ENCODE results near the gene EIF2AK2. TPM values are rescaled to one million over a fixed set of nuclear protein-coding genes. Genes with fewer than 3 reads are reported as not detected.
"Not testable (repeated sequence)": the region's sequence is repeated elsewhere in the genome, so short reads cannot be mapped to it uniquely, and the experiment has no call there.

Gene EIF2AK2
- total RNA-seq, 4 donors from 2014 or later = 23.7 to 28.4 (median 27.8) TPM

DNA sequence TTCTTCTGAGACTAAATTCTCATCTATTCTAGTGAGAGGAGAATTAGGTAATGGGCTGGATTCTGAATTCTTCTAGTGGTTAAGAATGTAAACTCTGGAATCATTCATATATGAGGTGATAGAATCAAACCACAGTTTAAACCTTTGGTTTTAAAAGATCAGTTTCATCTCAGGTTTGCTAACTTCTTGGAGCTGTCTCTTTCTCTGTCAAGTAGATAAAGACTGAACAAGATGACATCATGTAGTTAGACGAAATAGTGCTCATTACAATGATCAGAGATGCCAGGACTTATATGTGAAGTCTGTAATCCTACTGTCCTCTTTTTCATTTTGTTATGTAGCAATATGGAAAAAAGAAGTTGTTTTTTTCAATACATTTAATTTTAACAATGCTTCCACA, 44.4 kb upstream of the EIF2AK2 start:
- DNase-seq (ENCODE audit: extremely low spot score) = no peak
- Histone ChIP-seq H3K4me1 (peaks cover 12 to 25% (median 22%) of the 10 kb centered on the region in 4 donors), H3K4me3 (no peak overlapping the region), H3K9me3 (peaks cover 0 to 7% (median 4%) of the 10 kb centered on the region in 4 donors), H3K27me3 (no peaks in the 10 kb centered on the region), H3K27ac (replicated peaks in 1 of 4) (no peak overlapping the region), H3K36me3 (peaks cover 28 to 64% (median 58%) of the 10 kb centered on the region in 4 donors)
- TF ChIP-seq EP300 (IDR thresholded peaks at IDR 0.05) (no peak), POLR2AphosphoS5 (IDR thresholded peaks at IDR 0.05) (no peak), POLR2A (IDR thresholded peaks at IDR 0.05; ENCODE audit: low read depth) (no peak)
- TF ChIP-seq, protein P1, sequence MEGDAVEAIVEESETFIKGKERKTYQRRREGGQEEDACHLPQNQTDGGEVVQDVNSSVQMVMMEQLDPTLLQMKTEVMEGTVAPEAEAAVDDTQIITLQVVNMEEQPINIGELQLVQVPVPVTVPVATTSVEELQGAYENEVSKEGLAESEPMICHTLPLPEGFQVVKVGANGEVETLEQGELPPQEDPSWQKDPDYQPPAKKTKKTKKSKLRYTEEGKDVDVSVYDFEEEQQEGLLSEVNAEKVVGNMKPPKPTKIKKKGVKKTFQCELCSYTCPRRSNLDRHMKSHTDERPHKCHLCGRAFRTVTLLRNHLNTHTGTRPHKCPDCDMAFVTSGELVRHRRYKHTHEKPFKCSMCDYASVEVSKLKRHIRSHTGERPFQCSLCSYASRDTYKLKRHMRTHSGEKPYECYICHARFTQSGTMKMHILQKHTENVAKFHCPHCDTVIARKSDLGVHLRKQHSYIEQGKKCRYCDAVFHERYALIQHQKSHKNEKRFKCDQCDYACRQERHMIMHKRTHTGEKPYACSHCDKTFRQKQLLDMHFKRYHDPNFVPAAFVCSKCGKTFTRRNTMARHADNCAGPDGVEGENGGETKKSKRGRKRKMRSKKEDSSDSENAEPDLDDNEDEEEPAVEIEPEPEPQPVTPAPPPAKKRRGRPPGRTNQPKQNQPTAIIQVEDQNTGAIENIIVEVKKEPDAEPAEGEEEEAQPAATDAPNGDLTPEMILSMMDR (IDR thresholded peaks at IDR 0.05) = no peak
- 81% methylated on average over 1 of the region's 1 CpG for WGBS
- intact Hi-C loops (cut with DNase I) = no loop called here

DNA sequence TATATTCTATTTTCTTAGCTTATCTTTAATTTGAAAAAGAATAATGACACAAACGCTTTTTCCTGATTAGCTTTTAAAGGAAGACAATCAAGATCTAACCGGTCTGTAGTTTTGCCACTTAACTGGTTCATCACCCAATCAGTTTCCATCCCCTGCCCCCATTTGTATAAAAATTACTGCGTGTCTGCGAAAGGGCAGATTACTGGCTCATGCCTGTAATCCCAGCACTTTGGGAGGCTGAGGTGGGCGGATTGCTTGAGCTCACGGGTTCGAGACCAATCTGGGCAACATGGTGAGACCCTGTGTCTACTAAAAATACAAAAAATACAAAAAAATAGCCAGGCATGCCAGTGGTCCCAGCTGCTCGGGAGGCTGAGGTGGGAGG, 41.9 kb upstream of the EIF2AK2 start:
- Histone ChIP-seq H3K27ac (replicated peaks in 1 of 4) (no peak overlapping the region), H3K36me3 (peaks cover 23 to 39% (median 32%) of the 10 kb centered on the region in 4 donors), H3K4me3 (no peak overlapping the region), H3K4me1 (peaks cover 12 to 30% (median 23%) of the 10 kb centered on the region in 4 donors), H3K27me3 (no peaks in the 10 kb centered on the region), H3K9me3 (peaks cover 0 to 3% (median 3%) of the 10 kb centered on the region in 4 donors)
- DNase-seq (ENCODE audit: extremely low spot score) = no peak
- 94% methylated on average over 8 of the region's 8 CpGs for WGBS
- TF ChIP-seq POLR2AphosphoS5 (IDR thresholded peaks at IDR 0.05) (no peak), POLR2A (IDR thresholded peaks at IDR 0.05; ENCODE audit: low read depth) (no peak)
- TF ChIP-seq, protein P1 (IDR thresholded peaks at IDR 0.05) = no peak
- intact Hi-C loops (cut with DNase I) = loop anchor here (5.0 kb wide), 1 partner anchor 34 kb away; the partner anchor contains the start of genes CEBPZ and NDUFAF7

DNA sequence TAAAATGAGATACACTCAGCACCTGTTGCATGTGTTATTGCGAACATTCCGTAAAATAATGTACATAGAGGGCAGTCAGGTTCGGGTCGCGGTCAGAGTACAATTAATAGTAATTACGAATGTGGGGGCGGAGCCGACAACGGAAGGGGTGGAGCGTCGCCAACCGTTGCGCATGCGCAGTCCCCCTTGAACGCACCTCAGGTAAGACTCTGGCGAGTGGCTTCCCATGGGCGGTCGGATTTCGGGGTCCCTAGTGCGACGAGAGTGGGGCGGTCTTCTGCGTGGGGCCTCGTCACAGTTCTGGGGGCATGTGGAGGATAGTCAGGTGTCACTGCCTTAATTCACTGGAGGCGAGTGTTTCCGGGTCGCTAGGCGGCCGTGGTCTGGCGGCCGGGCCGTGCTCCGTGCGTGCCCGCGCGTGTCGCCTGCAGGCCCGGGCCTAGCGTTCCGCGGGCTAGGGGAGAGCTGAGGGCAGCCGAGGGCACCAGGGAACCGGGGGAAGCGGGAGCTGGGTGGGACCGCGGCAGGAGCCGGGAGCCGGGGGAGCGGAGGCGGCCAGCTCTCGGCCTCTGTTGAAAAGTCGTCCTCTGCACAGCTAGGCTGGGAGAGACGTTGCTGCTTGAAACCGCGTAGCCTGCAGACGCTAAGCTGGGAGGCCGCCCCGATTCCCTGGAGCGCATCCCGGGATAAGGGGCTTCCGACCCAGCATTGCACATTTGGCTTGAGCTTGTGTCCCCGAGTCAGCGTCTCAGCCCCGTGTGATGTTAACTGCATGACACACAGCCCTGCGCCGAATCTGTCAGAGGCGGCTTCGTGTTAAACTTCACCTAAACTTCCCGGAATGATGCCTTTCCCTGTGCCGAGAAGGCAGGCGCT, 39.8 kb upstream of the EIF2AK2 start, which contains the start of gene CEBPZOS:
Gene CEBPZOS (plus strand): TSS at position 177 of the 876 bp plus-strand sequence. CDS start 3,209 bp downstream, outside the sequence.
- TF ChIP-seq POLR2AphosphoS5 (IDR thresholded peaks at IDR 0.05) (peak; percentile 89 to 94), EP300 (IDR thresholded peaks at IDR 0.05) (no peak), POLR2A (IDR thresholded peaks at IDR 0.05; ENCODE audit: low read depth) (peak; percentile 53)
- TF ChIP-seq, protein P1 (IDR thresholded peaks at IDR 0.05) = no peak
- Histone ChIP-seq H3K4me1 (peaks cover 12 to 30% (median 23%) of the 10 kb centered on the region in 4 donors), H3K27me3 (no peaks in the 10 kb centered on the region), H3K4me3 (peak within 1 kb of the TSS; percentile 81 to 90 (median 85)), H3K9me3 (no peaks in the 10 kb centered on the region), H3K27ac (replicated peaks in 1 of 4) (peak within 1 kb of the TSS; percentile 87 to 95 (median 92)), H3K36me3 (peaks cover 11 to 18% (median 14%) of the 10 kb centered on the region in 4 donors)
- peak; percentile 94 for DNase-seq (ENCODE audit: extremely low spot score)
- intact Hi-C loops (cut with DNase I) = loop anchor here (5.0 kb wide), 1 partner anchor 36 kb away; the partner anchor contains the start of genes CEBPZ and NDUFAF7
- WGBS = 2% methylated on average over 32 of the region's 72 CpGs

DNA sequence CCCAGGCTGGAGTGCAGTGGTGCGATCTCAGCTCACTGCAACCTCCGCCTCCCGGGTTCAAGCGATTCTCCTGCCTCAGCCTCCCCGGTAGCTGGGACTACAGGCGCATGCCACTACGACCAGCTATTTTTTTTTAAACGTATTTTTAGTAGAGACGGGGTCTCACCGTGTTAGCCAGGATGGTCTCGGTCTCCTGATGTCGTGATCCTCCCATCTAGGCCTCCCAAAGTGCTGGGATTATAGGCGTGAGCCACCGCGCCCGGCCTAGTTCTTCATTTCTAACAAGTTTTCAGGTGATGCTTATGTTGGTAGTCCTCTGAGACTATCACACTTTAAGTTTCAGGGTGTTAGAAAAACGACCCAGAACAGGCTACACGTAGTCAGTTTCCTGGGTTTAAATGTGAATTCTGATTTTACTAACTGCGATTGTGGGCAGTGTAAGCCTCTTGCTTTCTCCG, 39.1 kb upstream of the EIF2AK2 start:
- Histone ChIP-seq H3K4me3 (peak overlapping the region; percentile 81 to 90 (median 85)), H3K27ac (replicated peaks in 1 of 4) (peak overlapping the region; percentile 87 to 95 (median 92)), H3K36me3 (peaks cover 5 to 12% (median 7%) of the 10 kb centered on the region in 4 donors), H3K4me1 (peaks cover 12 to 30% (median 23%) of the 10 kb centered on the region in 4 donors)
- WGBS = 80% methylated on average over 20 of the region's 20 CpGs
- not testable (repeated sequence) for H3K27me3 ChIP-seq; H3K9me3 ChIP-seq; DNase-seq (ENCODE audit: extremely low spot score)
- intact Hi-C loops (cut with DNase I) = loop anchor here (5.0 kb wide), 1 partner anchor 36 kb away; the partner anchor contains the start of genes CEBPZ and NDUFAF7

DNA sequence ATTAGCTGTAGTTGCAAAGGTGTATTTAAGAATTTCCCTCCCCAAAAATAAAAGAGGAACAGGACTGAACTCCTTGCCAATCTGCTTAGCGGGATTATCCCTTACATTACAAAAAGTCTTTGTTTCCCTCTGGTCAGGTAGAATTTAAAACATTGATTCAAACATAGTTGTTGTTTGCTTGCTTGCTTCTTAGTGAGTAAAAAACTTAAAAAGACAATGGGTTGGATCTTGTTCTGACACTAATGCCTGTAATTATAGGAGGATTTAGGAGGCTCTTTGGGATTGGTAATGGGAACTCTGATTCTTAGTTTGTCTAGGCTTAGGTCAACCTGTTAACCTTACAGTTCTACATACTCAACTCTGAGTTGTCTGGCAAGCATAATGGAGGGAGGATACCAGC, 35.8 kb upstream of the EIF2AK2 start:
- intact Hi-C loops (cut with DNase I) = no loop called here
- 88% methylated on average over 1 of the region's 1 CpG for WGBS
- H3K27ac ChIP-seq (replicated peaks in 1 of 4) = no peak overlapping the region
- H3K4me1 ChIP-seq = peaks cover 6 to 12% (median 9%) of the 10 kb centered on the region in 4 donors
- no peaks in the 10 kb centered on the region for H3K36me3 ChIP-seq
- no peaks in the 10 kb centered on the region for H3K27me3 ChIP-seq
- TF ChIP-seq POLR2A (IDR thresholded peaks at IDR 0.05; ENCODE audit: low read depth) (no peak), EP300 (IDR thresholded peaks at IDR 0.05) (no peak), POLR2AphosphoS5 (IDR thresholded peaks at IDR 0.05) (no peak)
- TF ChIP-seq, protein P1 (IDR thresholded peaks at IDR 0.05) = no peak
- no peaks in the 10 kb centered on the region for H3K9me3 ChIP-seq
- DNase-seq (ENCODE audit: extremely low spot score) = no peak
- no peak overlapping the region for H3K4me3 ChIP-seq
